Measurements from ENCODE around the gene GMDS. TPM values are rescaled to one million over a fixed set of nuclear protein-coding genes. Genes with fewer than 3 reads are reported as not detected.

The GMDS gene
- total RNA-seq, 1 experiment from 2014 or later = 31.1 TPM

- Mint-ChIP-seq H3K4me3 (ENCODE audit: unreplicated experiment) (no peak overlapping the region), H3K27ac (ENCODE audit: unreplicated experiment) (no peak overlapping the region), H3K9me3 (ENCODE audit: unreplicated experiment) (no peaks in the 10 kb centered on the region), H3K4me1 (ENCODE audit: low read depth, unreplicated experiment) (no peaks in the 10 kb centered on the region), H3K36me3 (ENCODE audit: insufficient read depth, unreplicated experiment) (no peaks in the 10 kb centered on the region), H3K27me3 (ENCODE audit: insufficient read depth, unreplicated experiment) (no peaks in the 10 kb centered on the region)
- intact Hi-C loops (cut with micrococcal nuclease; ENCODE audit: unreplicated experiment) = no loop called here
- POLR2A ChIA-PET = interaction anchor here (0.5 kb wide), 1 partner anchor 239 kb away, joined by 6 read pairs; no protein-coding TSS in a partner anchor
- TF ChIP-seq CTCF (IDR thresholded peaks at IDR 0.05; ENCODE audit: insufficient read depth in 1 of 2, low read depth in 1 of 2, low read length in 1 of 2, severe bottlenecking in 1 of 2, unreplicated experiment in 1 of 2) = no peak
- Histone ChIP-seq H3K36me3 (ENCODE audit: control insufficient read depth, insufficient read depth, low read length) (no peaks in the 10 kb centered on the region), H3K27me3 (replicated peaks; ENCODE audit: control insufficient read depth, insufficient read depth, low read length) (no peaks in the 10 kb centered on the region), H3K9me3 (no peaks in the 10 kb centered on the region), H3K4me3 (ENCODE audit: low read depth, low read length) (no peak overlapping the region), H3K4me1 (no peaks in the 10 kb centered on the region)
- DNase-seq = no peak
- BruUV-seq (replicated peaks) = no TSS peak
- CTCF ChIA-PET = no interaction called here
Measured at GRCh38 chr6:1850840-1851157, 394.6 kb downstream of the GMDS start.

GRCh38 chr6:1850121-1850839, 395.1 kb downstream of the GMDS start:
- Histone ChIP-seq H3K36me3 (ENCODE audit: control insufficient read depth, insufficient read depth, low read length) (no peaks in the 10 kb centered on the region), H3K9me3 (0 out of 2 replicates have a peak, but pooled peaks cover 1% of the 10 kb centered on the region), H3K4me1 (no peaks in the 10 kb centered on the region), H3K4me3 (ENCODE audit: low read depth, low read length) (no peak overlapping the region), H3K27me3 (replicated peaks; ENCODE audit: control insufficient read depth, insufficient read depth, low read length) (no peaks in the 10 kb centered on the region)
- intact Hi-C loops (cut with micrococcal nuclease; ENCODE audit: unreplicated experiment) = no loop called here
- POLR2A ChIA-PET = interaction anchor here (0.5 kb wide), 1 partner anchor 239 kb away, joined by 6 read pairs; no protein-coding TSS in a partner anchor
- TF ChIP-seq CTCF (IDR thresholded peaks at IDR 0.05; ENCODE audit: insufficient read depth in 1 of 2, low read depth in 1 of 2, low read length in 1 of 2, severe bottlenecking in 1 of 2, unreplicated experiment in 1 of 2) = no peak
- Mint-ChIP-seq H3K9me3 (ENCODE audit: unreplicated experiment) (no peaks in the 10 kb centered on the region), H3K4me3 (ENCODE audit: unreplicated experiment) (no peak overlapping the region), H3K36me3 (ENCODE audit: insufficient read depth, unreplicated experiment) (no peaks in the 10 kb centered on the region), H3K27me3 (ENCODE audit: insufficient read depth, unreplicated experiment) (no peaks in the 10 kb centered on the region), H3K27ac (ENCODE audit: unreplicated experiment) (no peak overlapping the region), H3K4me1 (ENCODE audit: low read depth, unreplicated experiment) (no peaks in the 10 kb centered on the region)
- no TSS peak for BruUV-seq (replicated peaks)
- DNase-seq = no peak
- CTCF ChIA-PET = no interaction called here

GRCh38 chr6:1849691-1850090, 395.7 kb downstream of the GMDS start:
- ChIA-PET CTCF (no interaction called here), POLR2A (no interaction called here)
- DNase-seq = no peak
- no peak overlapping the region for H3K4me3 Mint-ChIP-seq (ENCODE audit: unreplicated experiment)
- Histone ChIP-seq H3K4me3 (ENCODE audit: low read depth, low read length) (no peak overlapping the region), H3K27me3 (replicated peaks; ENCODE audit: control insufficient read depth, insufficient read depth, low read length) (no peaks in the 10 kb centered on the region), H3K4me1 (no peaks in the 10 kb centered on the region), H3K9me3 (0 out of 2 replicates have a peak, but pooled peaks cover 4% of the 10 kb centered on the region), H3K36me3 (ENCODE audit: control insufficient read depth, insufficient read depth, low read length) (no peaks in the 10 kb centered on the region)
- no peaks in the 10 kb centered on the region for H3K36me3 Mint-ChIP-seq (ENCODE audit: insufficient read depth, unreplicated experiment)
- H3K4me1 Mint-ChIP-seq (ENCODE audit: low read depth, unreplicated experiment) = no peaks in the 10 kb centered on the region
- intact Hi-C loops (cut with micrococcal nuclease; ENCODE audit: unreplicated experiment) = no loop called here
- H3K27me3 Mint-ChIP-seq (ENCODE audit: insufficient read depth, unreplicated experiment) = no peaks in the 10 kb centered on the region
- no TSS peak for BruUV-seq (replicated peaks)
- H3K27ac Mint-ChIP-seq (ENCODE audit: unreplicated experiment) = no peak overlapping the region
- H3K9me3 Mint-ChIP-seq (ENCODE audit: unreplicated experiment) = no peaks in the 10 kb centered on the region
- TF ChIP-seq CTCF (IDR thresholded peaks at IDR 0.05; ENCODE audit: insufficient read depth in 1 of 2, low read depth in 1 of 2, low read length in 1 of 2, severe bottlenecking in 1 of 2, unreplicated experiment in 1 of 2) = no peak

All from Caco-2 (cell line).